Stimulated activated CD4-positive, alpha-beta T cell treated with anti-CD3 and anti-CD28 coated beads, Interleukin-4, amount 100 ng/mL, for 4 hours (primary cell): ENCODE data around the gene ELK1.
"Not testable (repeated sequence)": the region's sequence is repeated elsewhere in the genome, so short reads cannot be mapped to it uniquely, and the experiment has no call there.

ENCODE experiments used
- DNase-seq, 2 experiments: peaks; one replicate each; pipeline ENCODE4 v3.0.0-alpha.2; 2020

The ELK1 gene

GRCh38 chrX:47610511-47610910, 39.9 kb downstream of the ELK1 start:
- no peak for DNase-seq

GRCh38 chrX:47608130-47608810, 42.1 kb downstream of the ELK1 start:
- DNase-seq: no peak

GRCh38 chrX:47607091-47607490, 43.3 kb downstream of the ELK1 start:
- DNase-seq: no peak

GRCh38 chrX:47605024-47605423, 45.3 kb downstream of the ELK1 start:
- no peak for DNase-seq

- not testable (repeated sequence) for DNase-seq
Measured at GRCh38 chrX:47603125-47603524, 47.2 kb downstream of the ELK1 start.

GRCh38 chrX:47597222-47597621, 53.1 kb downstream of the ELK1 start:
- DNase-seq: no peak

GRCh38 chrX:47596256-47596655, 54.1 kb downstream of the ELK1 start:
- no peak for DNase-seq

- no peak for DNase-seq
Measured at GRCh38 chrX:47595716-47596251, 54.6 kb downstream of the ELK1 start.

- DNase-seq: no peak
Measured at GRCh38 chrX:47593522-47593921, 56.8 kb downstream of the ELK1 start.

- DNase-seq: no peak
Measured at GRCh38 chrX:47590984-47591383, 59.4 kb downstream of the ELK1 start.

GRCh38 chrX:47587906-47588735, 62.2 kb downstream of the ELK1 start:
- no peak for DNase-seq

GRCh38 chrX:47587091-47587891, 63.1 kb downstream of the ELK1 start:
- DNase-seq: no peak

GRCh38 chrX:47586043-47586787, 64.1 kb downstream of the ELK1 start:
- DNase-seq: no peak
